ENCODE data around the gene DGKE. TPM values are rescaled to one million over a fixed set of nuclear protein-coding genes. Genes with fewer than 3 reads are reported as not detected.

DGKE gene
- total RNA-seq, 4 donors from 2014 or later = 7.1 to 12.5 (median 11.1) TPM

GRCh38 chr17:56793531-56793930 is 40.4 kb upstream of the DGKE start:
- Histone ChIP-seq H3K36me3 (peaks cover 0 to 5% (median 0%) of the 10 kb centered on the region in 4 donors), H3K27me3 (no peaks in the 10 kb centered on the region), H3K4me1 (no peaks in the 10 kb centered on the region), H3K9me3 (no peaks in the 10 kb centered on the region), H3K4me3 (no peak overlapping the region), H3K27ac (replicated peaks in 1 of 4) (no peak overlapping the region)
- intact Hi-C loops (cut with DNase I) = no loop called here
- TF ChIP-seq, protein P1, sequence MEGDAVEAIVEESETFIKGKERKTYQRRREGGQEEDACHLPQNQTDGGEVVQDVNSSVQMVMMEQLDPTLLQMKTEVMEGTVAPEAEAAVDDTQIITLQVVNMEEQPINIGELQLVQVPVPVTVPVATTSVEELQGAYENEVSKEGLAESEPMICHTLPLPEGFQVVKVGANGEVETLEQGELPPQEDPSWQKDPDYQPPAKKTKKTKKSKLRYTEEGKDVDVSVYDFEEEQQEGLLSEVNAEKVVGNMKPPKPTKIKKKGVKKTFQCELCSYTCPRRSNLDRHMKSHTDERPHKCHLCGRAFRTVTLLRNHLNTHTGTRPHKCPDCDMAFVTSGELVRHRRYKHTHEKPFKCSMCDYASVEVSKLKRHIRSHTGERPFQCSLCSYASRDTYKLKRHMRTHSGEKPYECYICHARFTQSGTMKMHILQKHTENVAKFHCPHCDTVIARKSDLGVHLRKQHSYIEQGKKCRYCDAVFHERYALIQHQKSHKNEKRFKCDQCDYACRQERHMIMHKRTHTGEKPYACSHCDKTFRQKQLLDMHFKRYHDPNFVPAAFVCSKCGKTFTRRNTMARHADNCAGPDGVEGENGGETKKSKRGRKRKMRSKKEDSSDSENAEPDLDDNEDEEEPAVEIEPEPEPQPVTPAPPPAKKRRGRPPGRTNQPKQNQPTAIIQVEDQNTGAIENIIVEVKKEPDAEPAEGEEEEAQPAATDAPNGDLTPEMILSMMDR (IDR thresholded peaks at IDR 0.05) = no peak
- TF ChIP-seq POLR2A (IDR thresholded peaks at IDR 0.05; ENCODE audit: low read depth) = no peak
- no peak for TF ChIP-seq EP300 (IDR thresholded peaks at IDR 0.05)
- TF ChIP-seq POLR2AphosphoS5 (IDR thresholded peaks at IDR 0.05) = no peak
- no peak for DNase-seq (ENCODE audit: extremely low spot score)

GRCh38 chr17:56793957-56794356 is 40.0 kb upstream of the DGKE start:
- Histone ChIP-seq H3K27ac (replicated peaks in 1 of 4) (no peak overlapping the region), H3K9me3 (no peaks in the 10 kb centered on the region), H3K4me1 (no peaks in the 10 kb centered on the region), H3K4me3 (no peak overlapping the region), H3K36me3 (peaks cover 0 to 5% (median 0%) of the 10 kb centered on the region in 4 donors), H3K27me3 (no peaks in the 10 kb centered on the region)
- 75% methylated on average over 3 of the region's 3 CpGs for WGBS
- TF ChIP-seq POLR2AphosphoS5 (IDR thresholded peaks at IDR 0.05) = no peak
- no peak for TF ChIP-seq POLR2A (IDR thresholded peaks at IDR 0.05; ENCODE audit: low read depth)
- no peak for TF ChIP-seq EP300 (IDR thresholded peaks at IDR 0.05)
- TF ChIP-seq, protein P1 (IDR thresholded peaks at IDR 0.05) = no peak
- intact Hi-C loops (cut with DNase I) = no loop called here
- DNase-seq (ENCODE audit: extremely low spot score) = no peak

GRCh38 chr17:56795221-56795865 is 38.6 kb upstream of the DGKE start:
- TF ChIP-seq POLR2AphosphoS5 (IDR thresholded peaks at IDR 0.05) (no peak), POLR2A (IDR thresholded peaks at IDR 0.05; ENCODE audit: low read depth) (no peak), EP300 (IDR thresholded peaks at IDR 0.05) (no peak)
- TF ChIP-seq, protein P1 (IDR thresholded peaks at IDR 0.05) = no peak
- peaks cover 0 to 5% (median 0%) of the 10 kb centered on the region in 4 donors for H3K36me3 ChIP-seq
- 86% methylated on average over 5 of the region's 5 CpGs for WGBS
- no peaks in the 10 kb centered on the region for H3K27me3 ChIP-seq
- no peak overlapping the region for H3K4me3 ChIP-seq
- H3K4me1 ChIP-seq = no peaks in the 10 kb centered on the region
- no peak overlapping the region for H3K27ac ChIP-seq (replicated peaks in 1 of 4)
- no peaks in the 10 kb centered on the region for H3K9me3 ChIP-seq
- DNase-seq (ENCODE audit: extremely low spot score) = no peak
- intact Hi-C loops (cut with DNase I) = no loop called here

GRCh38 chr17:56796536-56796935 is 37.4 kb upstream of the DGKE start:
- TF ChIP-seq, protein P1 (IDR thresholded peaks at IDR 0.05) = no peak
- Histone ChIP-seq H3K27me3 (no peaks in the 10 kb centered on the region), H3K36me3 (peaks cover 0 to 5% (median 0%) of the 10 kb centered on the region in 4 donors), H3K4me1 (no peaks in the 10 kb centered on the region), H3K9me3 (no peaks in the 10 kb centered on the region), H3K27ac (replicated peaks in 1 of 4) (no peak overlapping the region), H3K4me3 (no peak overlapping the region)
- intact Hi-C loops (cut with DNase I) = no loop called here
- DNase-seq (ENCODE audit: extremely low spot score) = no peak
- WGBS = 95% methylated on average over 8 of the region's 8 CpGs

DNA sequence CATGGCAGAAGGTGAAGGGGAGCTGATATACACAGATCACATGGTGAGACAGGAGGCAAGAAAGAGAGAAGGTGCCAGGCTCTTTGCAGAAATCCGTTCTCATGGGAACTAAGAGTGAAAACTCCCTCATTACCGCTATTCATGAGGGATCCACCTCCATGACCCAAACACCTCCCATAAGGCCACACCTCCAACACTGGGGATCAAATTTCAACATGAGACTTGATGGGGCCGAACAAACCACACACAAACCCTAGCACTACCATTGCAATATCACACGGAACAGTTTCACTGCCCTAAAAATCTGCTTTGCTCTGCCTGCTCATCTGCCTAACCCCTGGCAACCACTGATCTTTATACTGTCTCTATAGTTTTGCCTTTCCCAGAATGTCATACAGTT is 35.0 kb upstream of the DGKE start:
- TF ChIP-seq EP300 (IDR thresholded peaks at IDR 0.05) (no peak), POLR2A (IDR thresholded peaks at IDR 0.05; ENCODE audit: low read depth) (no peak), POLR2AphosphoS5 (IDR thresholded peaks at IDR 0.05) (no peak)
- TF ChIP-seq, protein P1 (IDR thresholded peaks at IDR 0.05) = no peak
- H3K4me1 ChIP-seq = peaks cover 0 to 1% (median 0%) of the 10 kb centered on the region in 4 donors
- peaks cover 0 to 5% (median 0%) of the 10 kb centered on the region in 4 donors for H3K36me3 ChIP-seq
- H3K4me3 ChIP-seq = no peak overlapping the region
- intact Hi-C loops (cut with DNase I) = no loop called here
- 66% methylated on average over 4 of the region's 4 CpGs for WGBS
- no peak for DNase-seq (ENCODE audit: extremely low spot score)
- no peaks in the 10 kb centered on the region for H3K9me3 ChIP-seq
- no peak overlapping the region for H3K27ac ChIP-seq (replicated peaks in 1 of 4)
- H3K27me3 ChIP-seq = no peaks in the 10 kb centered on the region
